Measurements from ENCODE around the gene SMCO3.

DNA sequence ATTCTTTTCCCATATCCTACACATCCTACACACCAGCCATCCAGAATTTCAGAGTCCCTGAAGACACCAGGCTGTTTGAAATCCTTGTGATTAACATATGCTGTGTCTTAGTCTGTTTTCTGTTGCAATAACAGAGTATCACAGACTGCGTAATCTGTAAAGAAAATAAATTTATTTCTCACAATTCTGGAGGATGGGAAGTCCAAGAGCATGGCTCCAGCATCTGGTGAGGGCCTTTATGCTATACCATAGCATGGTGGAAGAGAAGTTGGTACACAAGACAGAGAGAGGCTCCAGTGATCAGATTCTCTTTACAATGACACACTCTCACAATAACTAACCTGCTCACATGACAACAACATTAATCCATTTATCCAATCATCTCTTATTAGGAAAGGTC lies 25.3 kb upstream of the SMCO3 start:
- TF ChIP-seq, protein P1, sequence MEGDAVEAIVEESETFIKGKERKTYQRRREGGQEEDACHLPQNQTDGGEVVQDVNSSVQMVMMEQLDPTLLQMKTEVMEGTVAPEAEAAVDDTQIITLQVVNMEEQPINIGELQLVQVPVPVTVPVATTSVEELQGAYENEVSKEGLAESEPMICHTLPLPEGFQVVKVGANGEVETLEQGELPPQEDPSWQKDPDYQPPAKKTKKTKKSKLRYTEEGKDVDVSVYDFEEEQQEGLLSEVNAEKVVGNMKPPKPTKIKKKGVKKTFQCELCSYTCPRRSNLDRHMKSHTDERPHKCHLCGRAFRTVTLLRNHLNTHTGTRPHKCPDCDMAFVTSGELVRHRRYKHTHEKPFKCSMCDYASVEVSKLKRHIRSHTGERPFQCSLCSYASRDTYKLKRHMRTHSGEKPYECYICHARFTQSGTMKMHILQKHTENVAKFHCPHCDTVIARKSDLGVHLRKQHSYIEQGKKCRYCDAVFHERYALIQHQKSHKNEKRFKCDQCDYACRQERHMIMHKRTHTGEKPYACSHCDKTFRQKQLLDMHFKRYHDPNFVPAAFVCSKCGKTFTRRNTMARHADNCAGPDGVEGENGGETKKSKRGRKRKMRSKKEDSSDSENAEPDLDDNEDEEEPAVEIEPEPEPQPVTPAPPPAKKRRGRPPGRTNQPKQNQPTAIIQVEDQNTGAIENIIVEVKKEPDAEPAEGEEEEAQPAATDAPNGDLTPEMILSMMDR (IDR thresholded peaks at IDR 0.05; ENCODE audit: low read depth, low read length), result no peak
- no peak for TF ChIP-seq POLR2A (IDR thresholded peaks at IDR 0.05; ENCODE audit: extremely low read depth, insufficient read length)
- TF ChIP-seq, protein P2, sequence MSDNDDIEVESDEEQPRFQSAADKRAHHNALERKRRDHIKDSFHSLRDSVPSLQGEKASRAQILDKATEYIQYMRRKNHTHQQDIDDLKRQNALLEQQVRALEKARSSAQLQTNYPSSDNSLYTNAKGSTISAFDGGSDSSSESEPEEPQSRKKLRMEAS (IDR thresholded peaks at IDR 0.05; ENCODE audit: low read depth, low read length), result no peak

All from NB4 (cell line).